Activated B cell treated with CpG ODN at 0.5 μM for 24 hours (primary cell): Measurements from ENCODE around the gene DAPK2. TPM values are rescaled to one million over a fixed set of nuclear protein-coding genes. Genes with fewer than 3 reads are reported as not detected.

ENCODE experiments used
- ATAC-seq: fragments of 200-7000 bp; cut with Tn5 transposase; one replicate; pipeline ENCODE4 v1.10.0; 2021; ENCODE audit warnings: low read depth, mild to moderate bottlenecking, moderate library complexity
- CTCF ChIA-PET: fragments of 350-600 bp; sonication (Branson Sonifier 250); formaldehyde crosslinking; loops from one replicate; lab custom pipeline; 2021; ENCODE audit warnings: antibody characterized with exemption; lab: Charles Lee
- POLR2A ChIA-PET: fragments of 350-600 bp; sonication (Branson Sonifier 250); formaldehyde crosslinking; loops from one replicate; lab custom pipeline; 2021; ENCODE audit warnings: antibody characterized with exemption; lab: Charles Lee
- DNase-seq: peaks from one replicate; pipeline ENCODE4 v3.0.0; 2022
- H3K27ac Mint-ChIP-seq: one replicate; pipeline ENCODE4 v1.8.0; 2020; ENCODE audit warnings: mixed read lengths
- H3K27me3 Mint-ChIP-seq: one replicate; pipeline ENCODE4 v1.8.0; 2021; ENCODE audit warnings: mixed read lengths
- H3K36me3 Mint-ChIP-seq: one replicate; pipeline ENCODE4 v1.8.0; 2021; ENCODE audit warnings: low read depth, mixed read lengths
- H3K4me1 Mint-ChIP-seq: one replicate; pipeline ENCODE4 v1.8.0; 2021; ENCODE audit warnings: mixed read lengths
- H3K4me3 Mint-ChIP-seq: one replicate; pipeline ENCODE4 v1.8.0; 2020; ENCODE audit warnings: mild to moderate bottlenecking, mixed read lengths
- H3K9me3 Mint-ChIP-seq: one replicate; pipeline ENCODE4 v1.8.0; 2020; ENCODE audit warnings: mixed read lengths
- CTCF ChIP-seq: fragments of 200-600 bp; IDR thresholded peaks from one replicate; pipeline ENCODE4 v1.8.0; 2022; ENCODE audit warnings: antibody characterized with exemption, mild to moderate bottlenecking
- intact Hi-C: fragments of 100-400 bp; cut with micrococcal nuclease; formaldehyde crosslinking; loops from one replicate; pipeline ENCODE4 v1.15.1; 2024
- total RNA-seq: library from RNA; stranded (reverse); gene quantifications from 2 replicates; pipeline ENCODE4 v1.2.3, GENCODE V29; 2022

The DAPK2 gene
- total RNA-seq, 1 donor from 2014 or later = 4.3 TPM

- H3K27me3 Mint-ChIP-seq = no peaks in the 10 kb centered on the region
- ChIA-PET POLR2A (no interaction called here), CTCF (no interaction called here)
Measured at GRCh38 chr15:63997715-63998442, 48.4 kb downstream of the DAPK2 start.

GRCh38 chr15:63996794-63997357, 49.4 kb downstream of the DAPK2 start:
- H3K4me3 Mint-ChIP-seq = no peak overlapping the region
- DNase-seq = no peak
- intact Hi-C loops = no loop called here
- no peaks in the 10 kb centered on the region for H3K27me3 Mint-ChIP-seq
- no peak for TF ChIP-seq CTCF
- H3K4me1 Mint-ChIP-seq = peaks cover 38% of the 10 kb centered on the region
- ChIA-PET POLR2A (no interaction called here), CTCF (interaction anchor here (0.8 kb wide), 1 partner anchor 168 kb away, joined by 3 read pairs; no protein-coding TSS in a partner anchor)
- ATAC-seq = no peak
- no peak overlapping the region for H3K27ac Mint-ChIP-seq
- no peaks in the 10 kb centered on the region for H3K9me3 Mint-ChIP-seq
- H3K36me3 Mint-ChIP-seq = no peaks in the 10 kb centered on the region

More at GRCh38 chr15:63997715-63998442, 48.4 kb downstream of the DAPK2 start:
- intact Hi-C loops = no loop called here
- H3K36me3 Mint-ChIP-seq = no peaks in the 10 kb centered on the region
- peaks cover 28% of the 10 kb centered on the region for H3K4me1 Mint-ChIP-seq
- no peak overlapping the region for H3K4me3 Mint-ChIP-seq
- DNase-seq = no peak
- H3K27ac Mint-ChIP-seq = no peak overlapping the region
- ATAC-seq = no peak
- TF ChIP-seq CTCF = no peak
- no peaks in the 10 kb centered on the region for H3K9me3 Mint-ChIP-seq

- DNase-seq (no peak), ATAC-seq (no peak)
- H3K4me1 Mint-ChIP-seq = peaks cover 49% of the 10 kb centered on the region
- no peak overlapping the region for H3K4me3 Mint-ChIP-seq
- H3K9me3 Mint-ChIP-seq = no peaks in the 10 kb centered on the region
- no peaks in the 10 kb centered on the region for H3K27me3 Mint-ChIP-seq
- intact Hi-C loops = no loop called here
- ChIA-PET CTCF (no interaction called here), POLR2A (no interaction called here)
- no peak for TF ChIP-seq CTCF
- H3K36me3 Mint-ChIP-seq = no peaks in the 10 kb centered on the region
- H3K27ac Mint-ChIP-seq = no peak overlapping the region
Measured at GRCh38 chr15:63995789-63996188, 50.5 kb downstream of the DAPK2 start.

GRCh38 chr15:63994073-63994600, 52.1 kb downstream of the DAPK2 start:
- H3K4me1 Mint-ChIP-seq = peaks cover 56% of the 10 kb centered on the region

More at GRCh38 chr15:63994073-63994600, 52.1 kb downstream of the DAPK2 start:
- Mint-ChIP-seq H3K27ac (no peak overlapping the region), H3K27me3 (no peaks in the 10 kb centered on the region), H3K4me3 (no peak overlapping the region), H3K36me3 (no peaks in the 10 kb centered on the region), H3K9me3 (no peaks in the 10 kb centered on the region)
- ChIA-PET POLR2A (interaction anchor here (0.7 to 1.1 kb wide), 3 partner anchors 9 to 447 kb away, joined by 3 to 6 read pairs (median 4); no protein-coding TSS in a partner anchor), CTCF (no interaction called here)
- TF ChIP-seq CTCF = no peak
- DNase-seq = no peak
- no peak for ATAC-seq
- intact Hi-C loops = no loop called here
